Vagina (tissue), 2 donors: ENCODE results near the gene NRP1. TPM values are rescaled to one million over a fixed set of nuclear protein-coding genes. Genes with fewer than 3 reads are reported as not detected.

Experiments used
- DNase-seq, 2 donors: peaks; one replicate each; pipeline ENCODE4 v3.0.0-alpha.2; 2017; ENCODE audit errors: extremely low spot score in 2 of 2
- H3K27ac ChIP-seq: fragments of 200-600 bp; sonication (generic); one replicate; pipeline ENCODE4 v1.5.1; 2019
- H3K27me3 ChIP-seq: fragments of 200-600 bp; sonication (generic); one replicate; pipeline ENCODE4 v1.5.1; 2019
- H3K36me3 ChIP-seq, 2 donors: fragments of 200-600 bp; sonication (generic); one replicate each; pipeline ENCODE4 v1.5.1; 2017 to 2019
- H3K4me1 ChIP-seq: fragments of 200-600 bp; sonication (generic); one replicate; pipeline ENCODE4 v1.5.1; 2019
- H3K4me3 ChIP-seq, 2 donors: fragments of 200-600 bp; sonication (generic); 1 replicate in 1 of 2; 2 replicates in 1 of 2; pipeline ENCODE4 v1.5.1; 2016 to 2019
- H3K9me3 ChIP-seq: fragments of 200-600 bp; sonication (generic); one replicate; pipeline ENCODE4 v1.5.1; 2019
- CTCF ChIP-seq, 3 experiments: fragments of 450-650 bp in 2 of 3; fragments of 200-600 bp in 1 of 3; sonication (generic) in 1 of 3; IDR thresholded peaks; one replicate each; pipeline ENCODE4 v1.5.1; 2017 to 2019; ENCODE audit warnings: antibody characterized with exemption in 3 of 3, mild to moderate bottlenecking in 2 of 3, moderate library complexity in 2 of 3
- POLR2A ChIP-seq, 2 donors: fragments of 450-650 bp; IDR thresholded peaks; one replicate each; pipeline ENCODE4 v1.6.1; 2017; ENCODE audit warnings: antibody characterized with exemption in 2 of 2, mild to moderate bottlenecking in 2 of 2, moderate library complexity in 2 of 2
- POLR2AphosphoS5 ChIP-seq, 2 donors: sonication (generic); formaldehyde crosslinking; IDR thresholded peaks; one replicate each; pipeline ENCODE4 v1.9.0; 2017; ENCODE audit warnings: antibody characterized with exemption in 2 of 2, mild to moderate bottlenecking in 2 of 2, low read depth in 1 of 2; ENCODE audit not compliant: insufficient read depth in 1 of 2
- intact Hi-C: fragments of 100-400 bp; cut with DNase I; formaldehyde crosslinking; loops from one replicate; pipeline ENCODE4 v1.15.1; 2023
- total RNA-seq: library from RNA; depleted of rRNA; stranded (reverse); fragments of >200 nt; gene quantifications from one replicate; pipeline ENCODE4 v1.2.3, GENCODE V29; 2016

The NRP1 gene
- total RNA-seq, 1 donor from 2014 or later: 52.5 TPM

- Histone ChIP-seq H3K36me3 (peaks cover 0 to 6% of the 10 kb centered on the region in 2 donors), H3K9me3 (no peaks in the 10 kb centered on the region), H3K27me3 (no peaks in the 10 kb centered on the region), H3K27ac (peak overlapping the region; percentile 51), H3K4me3 (no peak overlapping the region), H3K4me1 (peaks cover 33% of the 10 kb centered on the region)
- intact Hi-C loops: no loop called here
- DNase-seq: no peak
- TF ChIP-seq POLR2AphosphoS5 (IDR thresholded peaks at IDR 0.05; ENCODE audit: insufficient read depth in 1 of 2, low read depth in 1 of 2): no peak
These were observed 60.2 kb downstream of the NRP1 start for GRCh38 chr10:33274096-33274785.

GRCh38 chr10:33273295-33274002 is 61.0 kb downstream of the NRP1 start:
- intact Hi-C loops: no loop called here
- no peak for TF ChIP-seq POLR2A (IDR thresholded peaks at IDR 0.05)
- TF ChIP-seq POLR2AphosphoS5 (IDR thresholded peaks at IDR 0.05; ENCODE audit: insufficient read depth in 1 of 2, low read depth in 1 of 2): peak; percentile 67 to 72
- no peak for DNase-seq
- H3K27ac ChIP-seq: peak overlapping the region; percentile 51
- no peaks in the 10 kb centered on the region for H3K27me3 ChIP-seq
- peak overlapping the region; percentile 28 to 46 for H3K4me3 ChIP-seq
- H3K36me3 ChIP-seq: peaks cover 0 to 9% of the 10 kb centered on the region in 2 donors
- H3K4me1 ChIP-seq: peaks cover 27% of the 10 kb centered on the region
- no peaks in the 10 kb centered on the region for H3K9me3 ChIP-seq

- TF ChIP-seq POLR2A (IDR thresholded peaks at IDR 0.05) (no peak), POLR2AphosphoS5 (IDR thresholded peaks at IDR 0.05; ENCODE audit: insufficient read depth in 1 of 2, low read depth in 1 of 2) (no peak), CTCF (IDR thresholded peaks at IDR 0.05) (no peak)
- intact Hi-C loops: no loop called here
- peaks cover 27% of the 10 kb centered on the region for H3K4me1 ChIP-seq
- peaks cover 0 to 9% of the 10 kb centered on the region in 2 donors for H3K36me3 ChIP-seq
- peak overlapping the region in 1 of 2 donors; percentile 46 for H3K4me3 ChIP-seq
- H3K27ac ChIP-seq: peak overlapping the region; percentile 51
- no peak for DNase-seq
- no peaks in the 10 kb centered on the region for H3K27me3 ChIP-seq
- H3K9me3 ChIP-seq: no peaks in the 10 kb centered on the region
These were observed 61.8 kb downstream of the NRP1 start for GRCh38 chr10:33272635-33273034.

- H3K9me3 ChIP-seq: no peaks in the 10 kb centered on the region
- TF ChIP-seq CTCF (IDR thresholded peaks at IDR 0.05): no peak
- DNase-seq: no peak
- no peak overlapping the region for H3K27ac ChIP-seq
- H3K36me3 ChIP-seq: peaks cover 0 to 9% of the 10 kb centered on the region in 2 donors
- no peak overlapping the region for H3K4me3 ChIP-seq
- H3K27me3 ChIP-seq: no peaks in the 10 kb centered on the region
- intact Hi-C loops: no loop called here
- peaks cover 27% of the 10 kb centered on the region for H3K4me1 ChIP-seq
These were observed 62.4 kb downstream of the NRP1 start for GRCh38 chr10:33271969-33272583.

- H3K9me3 ChIP-seq: no peaks in the 10 kb centered on the region
- H3K27me3 ChIP-seq: no peaks in the 10 kb centered on the region
- no peak overlapping the region for H3K4me3 ChIP-seq
- intact Hi-C loops: no loop called here
- no peak for DNase-seq
- TF ChIP-seq POLR2AphosphoS5 (IDR thresholded peaks at IDR 0.05; ENCODE audit: insufficient read depth in 1 of 2, low read depth in 1 of 2) (no peak), POLR2A (IDR thresholded peaks at IDR 0.05) (no peak), CTCF (IDR thresholded peaks at IDR 0.05) (no peak)
- H3K36me3 ChIP-seq: peaks cover 0 to 9% of the 10 kb centered on the region in 2 donors
- H3K27ac ChIP-seq: no peak overlapping the region
- H3K4me1 ChIP-seq: peaks cover 21% of the 10 kb centered on the region
These were observed 63.5 kb downstream of the NRP1 start for GRCh38 chr10:33270971-33271370.
